A673 (cell line): ENCODE measurements around the gene CDHR2. TPM values are rescaled to one million over a fixed set of nuclear protein-coding genes. Genes with fewer than 3 reads are reported as not detected.

Experiments used
- BruUV-seq: library from RNA; stranded (reverse); fragments of 400-500 nt; replicated peaks from 2 replicates; lab custom pipeline; 2021; lab: Mats Ljungman, UMichigan
- CTCF ChIA-PET: fragments of 300-600 bp; sonication (Branson Sonifier 250); formaldehyde crosslinking; loops from one replicate; lab custom pipeline; 2022; ENCODE audit warnings: antibody characterized with exemption; lab: Charles Lee
- POLR2A ChIA-PET: fragments of 300-600 bp; sonication (Branson Sonifier 250); formaldehyde crosslinking; loops from one replicate; lab custom pipeline; 2022; ENCODE audit warnings: antibody characterized with exemption; ENCODE audit not compliant: low non-redundant PET; lab: Charles Lee
- DNase-seq: peaks from one replicate; pipeline ENCODE4 v3.0.0-alpha.2; 2015; ENCODE audit warnings: low spot score
- H3K27ac ChIP-seq: fragments of 200-600 bp; sonication (generic); 2 replicates; pipeline ENCODE4 v1.5.1; 2016; ENCODE audit warnings: mixed run types, low read depth, mild to moderate bottlenecking, mixed read lengths, antibody characterized with exemption, low read length; ENCODE audit not compliant: poor library complexity, severe bottlenecking
- H3K27me3 ChIP-seq: fragments of 200-600 bp; sonication (generic); replicated peaks from 2 replicates; pipeline ENCODE4 v1.6.1; 2017; ENCODE audit warnings: mixed run types, low read depth, mild to moderate bottlenecking, mixed read lengths, antibody characterized with exemption, low read length; ENCODE audit not compliant: insufficient read depth, poor library complexity
- H3K36me3 ChIP-seq: fragments of 200-600 bp; sonication (generic); 2 replicates; pipeline ENCODE4 v1.6.1; 2016; ENCODE audit warnings: mixed run types, mild to moderate bottlenecking, mixed read lengths, antibody characterized with exemption, low read length; ENCODE audit not compliant: insufficient read depth, poor library complexity, severe bottlenecking
- H3K4me1 ChIP-seq: fragments of 200-600 bp; sonication (generic); 2 replicates; pipeline ENCODE4 v1.6.1; 2017; ENCODE audit warnings: mixed run types, mild to moderate bottlenecking, mixed read lengths, antibody characterized with exemption, low read length; ENCODE audit not compliant: insufficient read depth, poor library complexity, severe bottlenecking
- H3K4me3 ChIP-seq: fragments of 200-600 bp; sonication (generic); 2 replicates; pipeline ENCODE4 v1.5.1; 2016; ENCODE audit warnings: low read depth, mixed run types, mild to moderate bottlenecking, mixed read lengths, low read length; ENCODE audit not compliant: poor library complexity, severe bottlenecking
- H3K9me3 ChIP-seq: fragments of 200-600 bp; sonication (generic); 2 replicates; pipeline ENCODE4 v1.6.1; 2016; ENCODE audit warnings: mixed run types, low read depth, mild to moderate bottlenecking, mixed read lengths, antibody characterized with exemption, low read length; ENCODE audit not compliant: poor library complexity, severe bottlenecking
- CTCF ChIP-seq: fragments of 300-800, 200-600 bp; sonication (generic); conservative IDR thresholded peaks from 2 replicates; pipeline ENCODE4 v1.5.1; 2017; ENCODE audit warnings: low read depth, mild to moderate bottlenecking, antibody characterized with exemption, low read length, moderate library complexity, mixed read lengths
- EZH2 ChIP-seq: fragments of 200-600 bp; sonication (generic); IDR thresholded peaks from 2 replicates; pipeline ENCODE4 v1.6.1; 2017; ENCODE audit warnings: borderline replicate concordance, low read depth, mild to moderate bottlenecking, mixed read lengths, antibody characterized with exemption, low read length; ENCODE audit not compliant: poor library complexity, severe bottlenecking
- intact Hi-C: fragments of 100-400 bp; cut with micrococcal nuclease; formaldehyde crosslinking; loops from one replicate; pipeline ENCODE4 v1.10.0; 2022; ENCODE audit not compliant: unreplicated experiment
- microRNA-seq: library from miRNA; unstranded; fragments of <30 nt; microRNA quantifications from one replicate; pipeline ENCODE4 v1.2.0, GENCODE V29; 2021
- total RNA-seq: library from RNA; stranded (reverse); gene quantifications from 2 replicates; pipeline ENCODE4 v1.2.3, GENCODE V29; 2021

Gene CDHR2
- total RNA-seq, 1 experiment from 2014 or later: not detected

GRCh38 chr5:176644294-176644693, 95.2 kb downstream of the CDHR2 start:
- Histone ChIP-seq H3K36me3 (no peaks in the 10 kb centered on the region), H3K4me3 (no peak overlapping the region), H3K27me3 (no peaks in the 10 kb centered on the region), H3K9me3 (no peaks in the 10 kb centered on the region), H3K4me1 (no peaks in the 10 kb centered on the region), H3K27ac (no peak overlapping the region)
- no peak for DNase-seq
- ChIA-PET CTCF (no interaction called here), POLR2A (no interaction called here)
- TF ChIP-seq CTCF: no peak
- no peak for TF ChIP-seq EZH2
- BruUV-seq: no TSS peak
- intact Hi-C loops: no loop called here

GRCh38 chr5:176644878-176645670, 95.9 kb downstream of the CDHR2 start:
- Histone ChIP-seq H3K27me3 (no peaks in the 10 kb centered on the region), H3K27ac (no peak overlapping the region), H3K9me3 (no peaks in the 10 kb centered on the region), H3K4me3 (no peak overlapping the region), H3K36me3 (no peaks in the 10 kb centered on the region), H3K4me1 (no peaks in the 10 kb centered on the region)
- CTCF ChIA-PET: no interaction called here
- POLR2A ChIA-PET: no interaction called here
- TF ChIP-seq EZH2 (no peak), CTCF (no peak)
- DNase-seq: no peak
- intact Hi-C loops: no loop called here
- BruUV-seq: no TSS peak

Small RNA genes within 50 kb of the gene (microRNA-seq; reads per million reads assigned to microRNA genes)
- gene MIR4281: not detected

Other genes starting within 250 kb of the CDHR2 start
- gene KIAA1191, start 187.6 kb upstream of the CDHR2 start, total RNA-seq: 99.3 and 102 TPM in 2 replicates
- 13.6 and 15.8 TPM in 2 replicates for gene ARL10, start 183.9 kb upstream of the CDHR2 start, total RNA-seq
- 57.7 and 66.0 TPM in 2 replicates for gene NOP16, start 160.7 kb upstream of the CDHR2 start, total RNA-seq
- gene HIGD2A, start 160.6 kb upstream of the CDHR2 start, total RNA-seq: 80.3 and 81.7 TPM in 2 replicates
- 48.9 and 61.8 TPM in 2 replicates for gene CLTB, start 132.8 kb upstream of the CDHR2 start, total RNA-seq
- gene FAF2, start 101.0 kb upstream of the CDHR2 start, total RNA-seq: 50.7 and 53.2 TPM in 2 replicates
- gene RNF44, start 11.9 kb upstream of the CDHR2 start, total RNA-seq: 80.3 and 92.8 TPM in 2 replicates
- gene GPRIN1, start 60.8 kb downstream of the CDHR2 start, total RNA-seq: 16.7 and 18.9 TPM in 2 replicates
- not detected in 2 replicates for gene SNCB, start 81.2 kb downstream of the CDHR2 start, total RNA-seq
- gene EIF4E1B, start 81.3 kb downstream of the CDHR2 start, total RNA-seq: not detected in 2 replicates
- gene TSPAN17, start 98.1 kb downstream of the CDHR2 start, total RNA-seq: 23.3 and 27.8 TPM in 2 replicates